Activated T-helper 1 cell treated with anti-CD3 and anti-CD28 coated beads, Interleukin-12 subunit alpha, Interleukin-12 subunit beta, Interleukin-2, Interleukin-4 antibody, amounts not matched to agents 30 ng/mL and 10 ng/mL and 1 ng/mL, durations not matched to agents 14 hours and 24 hours and 36 hours (primary cell): ENCODE results near the gene PHLPP1. TPM values are rescaled to one million over a fixed set of nuclear protein-coding genes. Genes with fewer than 3 reads are reported as not detected.

ENCODE experiments used
- DNase-seq: peaks from one replicate; pipeline ENCODE4 v3.0.0; 2021; ENCODE audit warnings: low spot score
- H3K27ac Mint-ChIP-seq: one replicate; pipeline ENCODE4 v1.8.0; 2021; ENCODE audit warnings: mild to moderate bottlenecking, mixed read lengths
- H3K27me3 Mint-ChIP-seq: one replicate; pipeline ENCODE4 v1.8.0; 2022; ENCODE audit warnings: mild to moderate bottlenecking, moderate library complexity, mixed read lengths; ENCODE audit not compliant: insufficient read depth
- H3K36me3 Mint-ChIP-seq: one replicate; pipeline ENCODE4 v1.8.0; 2021; ENCODE audit warnings: low read depth, mixed read lengths
- H3K4me1 Mint-ChIP-seq: one replicate; pipeline ENCODE4 v1.8.0; 2021; ENCODE audit warnings: low read depth, mixed read lengths
- H3K4me3 Mint-ChIP-seq: one replicate; pipeline ENCODE4 v1.8.0; 2021; ENCODE audit warnings: mild to moderate bottlenecking, moderate library complexity, mixed read lengths
- H3K9me3 Mint-ChIP-seq: one replicate; pipeline ENCODE4 v1.8.0; 2021; ENCODE audit warnings: mixed read lengths
- intact Hi-C: fragments of 100-400 bp; cut with micrococcal nuclease; formaldehyde crosslinking; loops from one replicate; pipeline ENCODE4 v1.15.1; 2024
- total RNA-seq: library from RNA; stranded (reverse); gene quantifications from 2 replicates; pipeline ENCODE4 v1.2.3, GENCODE V29; 2022

Gene PHLPP1
- total RNA-seq, 1 donor from 2014 or later: 14.1 TPM

- Mint-ChIP-seq H3K27ac (no peak overlapping the region), H3K4me1 (no peaks in the 10 kb centered on the region)
These were observed 272.5 kb downstream of the PHLPP1 start for GRCh38 chr18:62987859-62988258.

GRCh38 chr18:62988471-62988870 is 273.1 kb downstream of the PHLPP1 start:
- intact Hi-C loops: no loop called here
- H3K4me3 Mint-ChIP-seq: no peak overlapping the region
- no peak for DNase-seq
- no peaks in the 10 kb centered on the region for H3K4me1 Mint-ChIP-seq
- no peaks in the 10 kb centered on the region for H3K36me3 Mint-ChIP-seq
- no peak overlapping the region for H3K27ac Mint-ChIP-seq
- H3K9me3 Mint-ChIP-seq: no peaks in the 10 kb centered on the region
- peaks cover 10% of the 10 kb centered on the region for H3K27me3 Mint-ChIP-seq

More at GRCh38 chr18:62987859-62988258, 272.5 kb downstream of the PHLPP1 start:
- no peaks in the 10 kb centered on the region for H3K36me3 Mint-ChIP-seq
- DNase-seq: no peak
- intact Hi-C loops: no loop called here
- no peak overlapping the region for H3K4me3 Mint-ChIP-seq
- no peaks in the 10 kb centered on the region for H3K9me3 Mint-ChIP-seq
- H3K27me3 Mint-ChIP-seq: peaks cover 8% of the 10 kb centered on the region

GRCh38 chr18:62989195-62989594 is 273.9 kb downstream of the PHLPP1 start:
- intact Hi-C loops: no loop called here
- peaks cover 10% of the 10 kb centered on the region for H3K27me3 Mint-ChIP-seq
- no peaks in the 10 kb centered on the region for H3K36me3 Mint-ChIP-seq
- no peak overlapping the region for H3K27ac Mint-ChIP-seq
- H3K9me3 Mint-ChIP-seq: no peaks in the 10 kb centered on the region
- H3K4me1 Mint-ChIP-seq: no peaks in the 10 kb centered on the region
- H3K4me3 Mint-ChIP-seq: no peak overlapping the region
- no peak for DNase-seq

- Mint-ChIP-seq H3K36me3 (no peaks in the 10 kb centered on the region), H3K27me3 (peaks cover 13% of the 10 kb centered on the region), H3K9me3 (no peaks in the 10 kb centered on the region), H3K27ac (no peak overlapping the region), H3K4me1 (no peaks in the 10 kb centered on the region), H3K4me3 (no peak overlapping the region)
- DNase-seq: no peak
- intact Hi-C loops: no loop called here
These were observed 275.3 kb downstream of the PHLPP1 start for GRCh38 chr18:62990653-62991052.

GRCh38 chr18:62991389-62991788 is 276.0 kb downstream of the PHLPP1 start:
- no peak overlapping the region for H3K27ac Mint-ChIP-seq
- peaks cover 17% of the 10 kb centered on the region for H3K27me3 Mint-ChIP-seq
- intact Hi-C loops: no loop called here
- H3K4me3 Mint-ChIP-seq: no peak overlapping the region
- DNase-seq: no peak
- H3K9me3 Mint-ChIP-seq: no peaks in the 10 kb centered on the region
- H3K36me3 Mint-ChIP-seq: no peaks in the 10 kb centered on the region
- no peaks in the 10 kb centered on the region for H3K4me1 Mint-ChIP-seq

- Mint-ChIP-seq H3K27ac (no peak overlapping the region), H3K36me3 (no peaks in the 10 kb centered on the region), H3K9me3 (no peaks in the 10 kb centered on the region), H3K4me3 (no peak overlapping the region), H3K4me1 (no peaks in the 10 kb centered on the region), H3K27me3 (peaks cover 20% of the 10 kb centered on the region)
- intact Hi-C loops: no loop called here
- no peak for DNase-seq
These were observed 276.6 kb downstream of the PHLPP1 start for GRCh38 chr18:62991959-62992358.

GRCh38 chr18:62992877-62993365 is 277.6 kb downstream of the PHLPP1 start:
- intact Hi-C loops: no loop called here
- H3K4me1 Mint-ChIP-seq: no peaks in the 10 kb centered on the region
- H3K27ac Mint-ChIP-seq: no peak overlapping the region
- no peak for DNase-seq
- H3K27me3 Mint-ChIP-seq: peaks cover 25% of the 10 kb centered on the region
- H3K9me3 Mint-ChIP-seq: no peaks in the 10 kb centered on the region
- no peak overlapping the region for H3K4me3 Mint-ChIP-seq
- H3K36me3 Mint-ChIP-seq: no peaks in the 10 kb centered on the region

GRCh38 chr18:62996566-62996965 is 281.2 kb downstream of the PHLPP1 start:
- no peak for DNase-seq
- H3K36me3 Mint-ChIP-seq: no peaks in the 10 kb centered on the region
- no peak overlapping the region for H3K4me3 Mint-ChIP-seq
- no peak overlapping the region for H3K27ac Mint-ChIP-seq
- peaks cover 20% of the 10 kb centered on the region for H3K27me3 Mint-ChIP-seq
- intact Hi-C loops: no loop called here
- H3K4me1 Mint-ChIP-seq: no peaks in the 10 kb centered on the region
- no peaks in the 10 kb centered on the region for H3K9me3 Mint-ChIP-seq

GRCh38 chr18:62997076-62997475 is 281.7 kb downstream of the PHLPP1 start:
- Mint-ChIP-seq H3K4me3 (no peak overlapping the region), H3K4me1 (no peaks in the 10 kb centered on the region), H3K27ac (no peak overlapping the region), H3K27me3 (peaks cover 22% of the 10 kb centered on the region), H3K36me3 (no peaks in the 10 kb centered on the region), H3K9me3 (no peaks in the 10 kb centered on the region)
- intact Hi-C loops: no loop called here
- DNase-seq: no peak

- Mint-ChIP-seq H3K4me3 (no peak overlapping the region), H3K27ac (no peak overlapping the region), H3K27me3 (peaks cover 19% of the 10 kb centered on the region), H3K9me3 (no peaks in the 10 kb centered on the region), H3K36me3 (no peaks in the 10 kb centered on the region), H3K4me1 (no peaks in the 10 kb centered on the region)
- intact Hi-C loops: loop anchor here (1.0 kb wide), 1 partner anchor 14 kb away; no protein-coding TSS in a partner anchor
- no peak for DNase-seq
These were observed 283.1 kb downstream of the PHLPP1 start for GRCh38 chr18:62998443-62998842.

- DNase-seq: no peak
- Mint-ChIP-seq H3K9me3 (no peaks in the 10 kb centered on the region), H3K36me3 (no peaks in the 10 kb centered on the region), H3K27me3 (peaks cover 19% of the 10 kb centered on the region), H3K4me3 (no peak overlapping the region), H3K4me1 (no peaks in the 10 kb centered on the region), H3K27ac (no peak overlapping the region)
- intact Hi-C loops: no loop called here
These were observed 284.1 kb downstream of the PHLPP1 start for GRCh38 chr18:62999392-62999791.

- no peaks in the 10 kb centered on the region for H3K9me3 Mint-ChIP-seq
- no peaks in the 10 kb centered on the region for H3K36me3 Mint-ChIP-seq
- H3K4me3 Mint-ChIP-seq: no peak overlapping the region
- intact Hi-C loops: no loop called here
- no peak for DNase-seq
- H3K27me3 Mint-ChIP-seq: peaks cover 17% of the 10 kb centered on the region
- H3K27ac Mint-ChIP-seq: no peak overlapping the region
- H3K4me1 Mint-ChIP-seq: no peaks in the 10 kb centered on the region
These were observed 284.6 kb downstream of the PHLPP1 start for GRCh38 chr18:62999921-63000320.

- H3K36me3 Mint-ChIP-seq: no peaks in the 10 kb centered on the region
- no peak overlapping the region for H3K4me3 Mint-ChIP-seq
- H3K9me3 Mint-ChIP-seq: no peaks in the 10 kb centered on the region
- H3K4me1 Mint-ChIP-seq: no peaks in the 10 kb centered on the region
- intact Hi-C loops: no loop called here
- H3K27ac Mint-ChIP-seq: no peak overlapping the region
- DNase-seq: no peak
- peaks cover 16% of the 10 kb centered on the region for H3K27me3 Mint-ChIP-seq
These were observed 285.5 kb downstream of the PHLPP1 start for GRCh38 chr18:63000839-63001238.

GRCh38 chr18:63001861-63002260 is 286.5 kb downstream of the PHLPP1 start:
- Mint-ChIP-seq H3K27me3 (peaks cover 9% of the 10 kb centered on the region), H3K4me3 (no peak overlapping the region), H3K9me3 (no peaks in the 10 kb centered on the region), H3K4me1 (no peaks in the 10 kb centered on the region), H3K27ac (no peak overlapping the region), H3K36me3 (no peaks in the 10 kb centered on the region)
- intact Hi-C loops: no loop called here
- DNase-seq: no peak
